NCI-H1417 (cell line): ENCODE results near the gene CCDC81.
"Not testable (repeated sequence)": the region's sequence is repeated elsewhere in the genome, so short reads cannot be mapped to it uniquely, and the experiment has no call there.

ENCODE experiments used
- DNase-seq, 3 experiments: peaks; one replicate each; lab custom pipeline; 2025; lab: John Stamatoyannopoulos, UW

CCDC81 gene

GRCh38 chr11:86388198-86388597, 13.5 kb downstream of the CCDC81 start:
- no peak for DNase-seq

DNA sequence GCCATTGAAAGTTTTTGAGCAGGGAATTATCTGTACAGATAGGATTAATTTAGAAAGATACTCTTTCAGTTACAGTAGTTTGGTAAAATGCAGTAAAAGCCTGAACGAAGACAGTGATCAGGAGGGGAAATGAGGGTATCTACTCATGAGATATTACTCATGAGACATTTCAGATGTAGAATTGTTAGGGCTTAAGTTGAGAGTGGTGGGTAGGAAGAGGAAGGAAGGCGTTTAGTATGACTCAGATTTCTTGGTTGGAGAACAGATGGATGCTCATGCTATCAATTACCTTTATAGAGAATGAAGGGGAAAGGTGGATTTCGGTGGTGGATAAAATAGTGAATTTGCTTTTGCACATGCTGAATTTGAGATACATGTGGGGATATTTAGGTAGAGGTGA, 15.8 kb downstream of the CCDC81 start:
- no peak for DNase-seq

DNA sequence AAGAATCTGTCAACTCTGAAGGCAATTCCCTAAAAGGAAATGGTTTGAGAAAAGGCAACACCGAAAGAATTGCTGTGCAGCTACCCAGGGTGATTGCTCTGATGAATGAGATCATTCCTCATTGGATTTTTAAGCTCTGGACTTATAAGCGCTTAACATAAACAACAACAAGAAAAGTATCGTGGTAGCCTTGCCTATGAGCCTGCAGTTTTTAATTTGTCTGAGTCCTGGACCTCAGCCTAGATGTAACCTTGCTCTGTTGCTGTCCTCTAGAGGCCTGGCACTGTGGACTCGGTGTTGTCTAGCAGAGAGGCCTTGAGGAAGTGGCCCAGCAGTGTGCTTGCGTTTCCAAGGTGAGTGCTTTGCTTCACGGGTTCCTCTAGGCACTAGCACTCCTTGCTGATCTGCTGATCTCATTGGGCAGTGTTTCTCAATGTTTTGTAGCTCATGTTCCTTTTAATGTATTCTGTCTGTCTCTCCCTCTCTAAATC, 20.4 kb downstream of the CCDC81 start:
- DNase-seq, result no peak

- no peak for DNase-seq
These were observed 21.7 kb downstream of the CCDC81 start for GRCh38 chr11:86396396-86396795.

DNA sequence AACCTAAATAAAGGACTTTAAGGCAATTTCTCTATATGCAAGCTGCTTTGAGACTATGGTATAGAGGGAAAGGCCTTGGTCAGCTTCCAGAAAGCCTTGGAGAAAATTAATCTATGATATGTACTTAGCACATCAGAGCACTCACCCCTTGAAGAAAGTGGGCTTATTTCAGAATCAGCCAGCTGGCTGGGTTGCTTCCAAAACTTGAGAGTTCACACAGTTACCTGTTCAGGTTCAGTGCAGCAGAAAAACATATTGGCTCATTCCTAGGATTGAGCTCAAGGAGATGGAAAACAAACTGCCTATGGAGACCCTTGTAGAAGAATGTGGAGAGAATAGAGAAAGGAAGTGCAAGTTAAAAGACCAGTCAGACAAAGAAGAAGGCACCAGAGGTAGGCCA, 22.7 kb downstream of the CCDC81 start:
- no peak for DNase-seq

DNA sequence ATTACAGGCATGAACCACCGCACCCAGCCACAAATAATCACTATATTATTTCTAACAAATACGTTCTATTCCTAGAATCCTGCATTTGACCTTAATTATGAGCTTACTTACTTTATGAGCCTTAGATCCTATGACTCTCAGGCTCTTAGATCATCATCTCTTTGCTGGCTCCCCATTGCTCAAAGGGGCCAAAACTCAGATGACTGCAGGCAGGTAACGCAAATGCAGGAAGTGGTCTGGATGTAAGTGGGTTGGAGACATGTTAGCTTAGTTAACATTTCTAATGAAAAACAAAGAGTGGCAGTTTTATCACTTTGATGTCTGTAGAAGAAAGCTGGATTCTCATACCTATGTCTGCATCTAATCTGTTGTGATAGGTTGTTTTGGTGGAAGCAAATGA, 23.4 kb downstream of the CCDC81 start:
- no peak for DNase-seq

DNA sequence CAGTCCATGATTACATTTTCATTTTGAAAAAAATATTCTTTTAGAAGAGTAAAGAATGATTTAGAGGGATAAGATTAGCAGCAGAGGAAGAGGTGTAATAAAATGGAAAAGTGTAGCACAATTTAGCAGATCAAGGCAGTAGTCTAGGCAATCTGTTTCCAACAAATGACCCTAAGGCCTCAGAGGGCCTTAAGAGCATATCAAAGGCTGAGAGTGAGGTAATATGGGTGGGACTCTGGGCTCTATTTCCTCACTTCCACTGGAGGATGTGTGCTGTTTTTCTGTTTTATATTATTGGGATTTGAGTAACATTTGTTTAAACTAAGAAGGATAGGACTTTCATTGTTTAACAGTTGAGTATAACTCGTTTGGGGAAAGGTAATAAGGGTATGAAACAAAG, 28.8 kb downstream of the CCDC81 start:
- DNase-seq, result no peak

DNA sequence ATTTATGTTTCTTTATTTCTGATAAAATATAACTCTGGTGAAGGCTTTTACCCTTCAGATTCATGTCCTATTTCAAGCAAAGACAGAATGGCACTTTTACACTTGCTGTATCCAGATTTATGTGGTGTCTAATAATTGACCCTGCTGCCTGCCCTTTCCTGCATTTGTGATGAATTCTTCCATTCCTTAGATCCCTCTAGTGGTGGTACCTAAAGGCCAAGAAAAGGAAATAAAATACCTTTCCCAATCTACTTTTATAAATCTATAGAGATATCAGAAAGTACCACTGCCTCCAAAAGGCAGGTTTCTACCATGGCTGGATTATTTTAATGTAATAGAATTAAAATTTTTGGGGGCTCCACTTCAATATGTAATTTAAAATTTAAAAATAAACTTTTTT, 34.2 kb downstream of the CCDC81 start:
- peak in 1 of 3 experiments; percentile 13 for DNase-seq

DNA sequence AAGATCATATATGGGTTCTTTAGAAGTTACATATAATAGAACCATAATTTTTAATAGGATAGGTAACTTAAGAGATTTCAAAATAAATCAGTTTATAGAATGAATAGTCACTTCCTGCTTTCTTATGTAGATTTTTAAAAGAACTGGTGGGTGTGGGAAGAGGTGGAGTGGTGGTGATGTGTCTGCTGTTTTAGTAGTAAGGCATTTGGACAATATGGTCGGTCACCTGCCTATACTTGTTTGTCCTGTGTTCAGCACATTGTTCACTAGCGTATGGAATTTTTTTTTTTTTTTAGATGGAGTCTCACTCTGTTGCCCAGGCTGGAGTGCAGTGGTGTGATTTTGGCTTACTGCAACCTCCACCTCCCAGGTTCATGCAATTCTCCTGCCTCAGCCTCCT, 39.3 kb downstream of the CCDC81 start:
- DNase-seq, result no peak

GRCh38 chr11:86415026-86415425, 40.3 kb downstream of the CCDC81 start:
- DNase-seq, result no peak

DNA sequence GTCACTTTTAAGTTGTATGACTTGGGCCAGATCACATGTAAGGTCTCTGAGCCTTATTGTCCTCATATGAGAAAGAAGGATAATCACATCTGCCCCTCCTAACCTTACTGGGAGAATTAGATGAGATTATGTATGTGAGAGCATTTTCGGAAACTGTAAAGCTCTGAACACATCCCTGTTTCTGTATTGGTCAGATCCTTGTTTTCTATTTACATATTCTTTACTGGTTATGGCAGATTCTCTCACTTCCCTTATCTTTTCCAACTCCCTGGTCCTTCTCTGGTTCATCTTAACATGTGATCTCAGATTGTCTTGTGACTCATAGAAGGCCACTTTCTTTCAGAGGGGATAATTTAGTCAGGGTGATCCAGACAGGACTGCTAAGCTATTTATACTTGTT, 41.8 kb downstream of the CCDC81 start:
- DNase-seq, result no peak

GRCh38 chr11:86416951-86417350, 42.3 kb downstream of the CCDC81 start:
- DNase-seq, result not testable (repeated sequence)

- DNase-seq, result no peak
These were observed 43.4 kb downstream of the CCDC81 start for GRCh38 chr11:86418106-86418505.

- no peak for DNase-seq
These were observed 43.8 kb downstream of the CCDC81 start for GRCh38 chr11:86418513-86418912.

DNA sequence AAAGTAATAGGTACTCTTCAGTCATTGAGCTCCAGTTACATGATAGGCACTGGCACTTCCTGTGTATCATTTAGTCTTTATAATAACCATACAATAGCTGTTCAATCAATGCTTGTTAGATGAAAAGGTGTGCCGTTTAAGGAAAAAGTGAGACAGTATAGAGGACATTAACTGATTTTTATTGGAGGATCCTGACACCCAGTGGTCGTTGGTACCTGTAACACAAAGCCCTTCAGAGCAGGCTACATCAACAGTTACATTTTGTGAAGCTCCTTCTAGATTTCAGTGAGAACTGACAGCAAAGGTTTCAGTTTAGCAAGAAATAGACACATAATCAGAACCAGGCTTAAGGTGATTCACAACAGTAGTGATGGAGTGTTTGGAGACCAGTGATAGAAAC, 44.2 kb downstream of the CCDC81 start:
- DNase-seq, result peak in 1 of 3 experiments; percentile 59

GRCh38 chr11:86421946-86422345, 47.3 kb downstream of the CCDC81 start:
- no peak for DNase-seq

DNA sequence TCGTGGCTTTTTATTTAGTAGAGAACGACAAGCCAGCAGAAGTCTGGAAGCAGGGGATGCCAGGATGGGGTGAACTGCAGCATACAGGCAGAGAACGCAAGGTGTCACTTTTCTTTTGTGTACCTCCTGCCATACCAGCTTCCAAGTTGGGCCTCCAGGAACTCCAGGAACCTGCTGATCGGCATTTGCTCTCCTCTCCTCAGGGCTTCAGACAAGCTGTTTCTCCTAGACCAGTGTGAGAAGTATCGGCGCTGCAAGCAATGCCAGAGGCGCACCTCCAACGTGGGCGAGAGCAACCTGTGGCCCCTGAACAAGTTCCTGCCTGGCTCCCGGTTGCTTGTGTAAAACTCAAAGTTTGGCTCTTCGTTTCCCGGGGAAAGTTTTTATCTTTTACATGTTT, 47.7 kb downstream of the CCDC81 start:
- DNase-seq, result no peak

- not testable (repeated sequence) for DNase-seq
These were observed 48.8 kb downstream of the CCDC81 start for GRCh38 chr11:86423488-86423887.

DNA sequence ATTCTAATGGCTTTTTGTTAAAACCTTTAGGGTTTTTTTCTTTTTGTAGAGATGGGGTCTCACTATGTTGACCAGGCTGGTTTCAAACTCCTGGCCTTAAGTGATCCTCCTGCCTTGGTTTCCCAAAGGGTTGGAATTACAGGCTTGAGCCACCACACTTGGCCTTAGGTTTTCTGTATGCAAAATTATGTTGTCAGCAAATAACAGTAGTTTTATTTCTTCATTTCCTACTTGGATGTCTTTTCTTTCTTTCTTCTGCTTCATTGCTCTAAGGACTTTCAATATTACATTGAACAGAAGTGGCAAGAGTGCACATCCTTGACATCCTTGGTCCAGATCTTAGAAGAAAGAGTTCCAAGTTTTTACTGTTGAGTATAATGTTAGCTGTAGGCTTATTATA, 52.8 kb downstream of the CCDC81 start:
- no peak for DNase-seq

- no peak for DNase-seq
These were observed 56.6 kb downstream of the CCDC81 start for GRCh38 chr11:86431258-86431657.

GRCh38 chr11:86433361-86434095, 58.8 kb downstream of the CCDC81 start:
- not testable (repeated sequence) for DNase-seq

- DNase-seq, result no peak
These were observed 61.0 kb downstream of the CCDC81 start for GRCh38 chr11:86435711-86436110.

DNA sequence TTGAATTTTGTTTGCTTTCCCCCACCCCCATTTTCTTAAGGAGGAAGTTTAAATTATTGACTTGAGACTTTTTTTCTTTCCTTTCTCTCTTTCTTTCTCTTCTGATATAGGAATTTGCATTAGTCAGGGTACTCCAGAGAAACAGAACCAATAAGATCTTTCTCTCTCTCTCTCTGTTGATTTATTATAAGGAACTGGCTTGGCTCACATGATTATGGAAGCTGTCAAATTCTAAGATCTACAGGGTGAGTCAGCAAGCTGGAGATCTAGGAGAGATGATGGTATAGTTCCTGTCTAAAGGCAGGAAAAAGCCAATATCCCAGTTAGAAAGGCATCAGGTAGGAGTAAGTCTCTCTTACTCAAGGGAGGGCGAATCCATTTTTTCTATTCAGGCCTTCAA, 64.0 kb downstream of the CCDC81 start:
- DNase-seq, result no peak

GRCh38 chr11:86440305-86440716, 65.6 kb downstream of the CCDC81 start:
- DNase-seq, result no peak
